ENCODE data around the gene RILPL2.
"Not testable (repeated sequence)": the region's sequence is repeated elsewhere in the genome, so short reads cannot be mapped to it uniquely, and the experiment has no call there.

The RILPL2 gene

DNA sequence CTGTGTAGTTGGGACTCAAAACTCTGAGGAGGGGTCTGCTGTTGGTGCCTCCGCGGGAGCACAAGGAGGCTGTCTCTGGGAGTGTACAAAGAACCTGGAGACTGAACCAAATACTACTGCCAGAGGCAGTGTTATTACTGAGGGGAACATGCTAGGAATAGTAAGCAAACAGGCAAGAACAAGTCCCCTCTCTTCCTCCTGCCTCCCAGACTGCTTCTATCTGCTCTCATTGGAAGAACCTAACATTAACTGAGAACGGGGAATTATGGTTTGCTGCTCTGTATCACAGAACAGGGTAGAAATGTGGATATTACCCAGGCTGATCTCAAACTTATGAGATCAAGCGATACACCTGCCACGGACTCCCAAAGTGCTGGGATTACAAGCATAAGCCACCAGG lies 57.1 kb downstream of the RILPL2 start:
- no peak for DNase-seq

DNA sequence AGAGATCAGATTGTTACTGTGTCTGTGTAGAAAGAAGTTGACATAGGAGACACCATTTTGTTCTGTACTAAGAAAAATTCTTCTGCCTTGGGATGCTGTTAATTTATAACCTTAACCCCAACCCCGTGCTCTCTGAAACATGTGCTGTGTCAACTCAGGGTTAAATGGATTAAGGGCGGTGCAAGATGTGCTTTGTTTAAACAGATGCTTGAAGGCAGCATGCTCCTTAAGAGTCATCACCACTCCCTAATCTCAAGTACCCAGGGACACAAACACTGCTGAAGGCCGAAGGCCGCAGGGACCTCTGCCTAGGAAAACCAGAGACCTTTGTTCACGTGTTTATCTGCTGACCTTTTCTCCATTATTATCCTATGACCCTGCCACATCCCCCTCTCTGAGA lies 64.1 kb downstream of the RILPL2 start:
- not testable (repeated sequence) for DNase-seq

DNA sequence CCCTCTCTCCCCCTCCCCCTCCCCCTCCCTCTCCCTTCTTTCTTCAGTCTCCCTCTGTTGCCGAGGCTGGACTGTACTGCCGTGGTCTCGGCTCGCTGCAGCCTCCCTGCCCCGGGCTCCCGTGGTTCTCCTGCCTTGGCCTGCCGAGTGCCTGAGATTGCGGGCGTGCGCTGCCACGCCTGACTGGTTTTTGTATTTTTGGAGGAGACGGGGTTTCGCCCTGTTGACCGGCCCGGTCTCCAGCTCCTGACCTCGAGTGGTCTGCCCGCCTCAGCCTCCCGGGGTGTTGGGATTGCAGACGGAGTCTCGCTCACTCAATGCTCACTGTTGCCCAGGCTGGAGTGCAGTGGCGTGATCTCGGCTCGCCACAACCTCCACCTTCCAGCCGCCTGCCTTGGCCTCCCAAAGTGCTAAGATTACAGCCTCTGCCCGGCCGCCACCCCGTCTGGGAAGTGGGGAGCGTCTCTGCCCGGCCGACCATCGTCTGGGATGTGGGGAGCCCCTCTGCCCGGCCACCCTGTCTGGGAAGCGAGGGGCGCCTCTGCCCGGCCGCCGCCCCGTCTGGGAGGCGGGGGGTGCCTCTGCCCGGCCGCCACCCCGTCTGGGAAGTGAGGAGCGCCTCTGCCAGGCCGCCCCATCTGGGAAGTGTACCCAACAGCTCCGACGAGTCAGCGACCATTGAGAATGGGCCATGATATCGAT lies 64.7 kb downstream of the RILPL2 start:
- not testable (repeated sequence) for DNase-seq

DNA sequence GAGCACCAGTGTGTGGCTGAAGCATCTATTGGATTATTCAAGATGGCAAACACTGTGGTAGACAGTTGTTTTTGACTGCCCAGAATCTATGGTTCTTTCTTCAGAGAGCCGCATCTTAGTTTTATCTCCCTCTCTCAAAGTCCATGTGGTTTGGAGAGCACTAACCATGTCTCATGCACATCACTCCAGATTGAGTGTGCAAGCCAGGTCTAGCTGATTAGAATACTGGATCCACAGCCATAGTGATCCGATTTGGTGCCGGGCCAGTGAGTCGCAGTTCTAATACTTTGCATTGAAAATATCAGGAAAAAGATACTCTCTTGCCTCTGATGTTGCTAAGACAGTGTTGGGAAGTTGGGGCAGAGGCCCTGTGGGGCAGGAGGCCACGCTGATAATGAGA lies 67.3 kb downstream of the RILPL2 start:
- no peak for DNase-seq

DNA sequence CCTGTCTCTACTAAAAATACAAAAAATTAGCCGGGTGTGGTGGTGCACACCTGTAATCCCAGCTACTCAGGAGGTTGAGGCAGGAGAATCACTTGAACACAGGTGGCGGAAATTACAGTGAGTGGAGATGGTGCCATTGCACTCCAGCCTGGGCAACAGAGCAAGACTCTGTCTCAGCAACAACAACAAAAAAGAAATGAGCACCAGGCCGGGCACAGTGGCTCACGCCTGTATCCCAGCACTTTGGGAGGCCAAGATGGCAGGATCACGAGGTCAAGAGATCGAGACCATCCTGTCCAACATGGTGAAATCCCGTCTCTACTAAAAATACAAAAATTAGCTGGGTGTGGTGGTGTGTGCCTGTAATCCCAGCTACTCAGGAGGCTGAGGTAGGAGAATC lies 68.1 kb downstream of the RILPL2 start:
- not testable (repeated sequence) for DNase-seq

DNA sequence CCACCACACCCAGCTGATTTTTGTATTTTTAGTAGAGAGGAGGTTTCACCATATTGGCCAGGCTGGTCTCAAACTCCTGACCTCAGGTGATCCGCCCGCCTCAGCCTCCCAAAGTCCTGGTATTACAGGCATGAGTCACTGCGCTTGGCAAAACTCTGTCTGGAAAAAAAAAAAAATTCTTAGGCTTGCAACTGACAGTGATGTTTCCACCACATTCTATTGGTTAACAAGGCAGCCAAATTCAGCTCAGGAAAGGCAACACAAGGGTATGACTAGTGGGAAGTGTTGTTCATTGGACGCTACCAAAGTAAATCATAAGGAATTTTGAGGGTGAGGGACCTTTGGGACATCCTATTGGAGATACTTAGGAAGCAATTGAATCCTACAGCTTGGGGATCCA lies 69.0 kb downstream of the RILPL2 start:
- no peak for DNase-seq

All from activated naive CD4-positive, alpha-beta T cell (primary cell).